H1 (cell line): ENCODE measurements around the gene SNX2. TPM values are rescaled to one million over a fixed set of nuclear protein-coding genes. Genes with fewer than 3 reads are reported as not detected.
A peak's percentile ranks its signal among the peaks of the same experiment; 100 is the strongest.

Experiments
- CTCF ChIA-PET: fragments of 300-600 bp; sonication (Branson Sonifier 250); formaldehyde crosslinking; loops from one replicate; lab custom pipeline; 2021; ENCODE audit not compliant: partially characterized antibody; lab: Charles Lee
- POLR2A ChIA-PET: fragments of 300-600 bp; sonication (Branson Sonifier 250); formaldehyde crosslinking; loops from one replicate; lab custom pipeline; 2021; ENCODE audit warnings: inconsistent platforms; ENCODE audit not compliant: partially characterized antibody; lab: Charles Lee
- DNase-seq, 2 experiments: peaks; one replicate each; pipeline versions ENCODE4 v3.0.0 to v3.0.0-alpha.2; 2010 to 2022; ENCODE audit warnings: low spot score in 2 of 2, low read depth in 1 of 2, mixed read lengths in 1 of 2
- FAIRE-seq: peaks from 2 replicates; lab custom pipeline; 2011; peaks lifted over from hg19 to GRCh38; lab: Jason Lieb, UNC
- H2AFZ ChIP-seq: 2 replicates; pipeline ENCODE4 v1.8.1; 2012; ENCODE audit warnings: low read length, inconsistent platforms
- H2AK5ac ChIP-seq: 2 replicates; pipeline ENCODE4 v1.6.1; 2013; ENCODE audit warnings: low read depth, low read length
- H2BK120ac ChIP-seq: replicated peaks from 2 replicates; pipeline ENCODE3; 2013; ENCODE audit warnings: low read depth, low read length, inconsistent platforms
- H2BK12ac ChIP-seq: 2 replicates; pipeline ENCODE4 v1.6.1; 2013; ENCODE audit warnings: low read depth, low read length
- H2BK15ac ChIP-seq: 2 replicates; pipeline ENCODE4 v1.6.1; 2013; ENCODE audit warnings: low read length
- H2BK20ac ChIP-seq: 2 replicates; pipeline ENCODE4 v1.6.1; 2013; ENCODE audit warnings: low read length
- H2BK5ac ChIP-seq: 2 replicates; pipeline ENCODE4 v1.6.1; 2013; ENCODE audit warnings: low read depth, low read length
- H3K14ac ChIP-seq: 2 replicates; pipeline ENCODE4 v1.6.1; 2013; ENCODE audit warnings: inconsistent platforms; ENCODE audit not compliant: insufficient read length
- H3K18ac ChIP-seq: 2 replicates; pipeline ENCODE4 v1.6.1; 2013; ENCODE audit warnings: low read length; ENCODE audit errors: extremely low read depth
- H3K23ac ChIP-seq: 2 replicates; pipeline ENCODE4 v1.6.1; 2013; ENCODE audit warnings: inconsistent platforms; ENCODE audit not compliant: insufficient read length
- H3K23me2 ChIP-seq: 2 replicates; pipeline ENCODE4 v1.6.1; 2013; ENCODE audit warnings: low read depth, low read length
- H3K27ac ChIP-seq: 2 replicates; pipeline ENCODE4 v1.6.1; 2011; ENCODE audit warnings: low read depth, low read length, inconsistent platforms
- H3K27me3 ChIP-seq, 4 experiments: replicated peaks in 1 of 4; 1 replicate in 1 of 4; 2 replicates in 3 of 4; pipeline versions ENCODE4 v1.6.1 to v1.8.1; 2011 to 2013; ENCODE audit warnings: low read length in 3 of 4, mild to moderate bottlenecking in 3 of 4, inconsistent platforms in 2 of 4, mixed read lengths in 2 of 4, moderate library complexity in 1 of 4; ENCODE audit not compliant: control insufficient read depth in 3 of 4, insufficient read depth in 3 of 4; ENCODE audit errors: extremely low read depth in 1 of 4
- H3K36me3 ChIP-seq, 4 experiments: 2 replicates each; pipeline versions ENCODE4 v1.6.1 to v1.8.1; 2011 to 2013; ENCODE audit warnings: mild to moderate bottlenecking in 4 of 4, low read length in 3 of 4, moderate library complexity in 2 of 4, control low read depth in 1 of 4, inconsistent platforms in 1 of 4; ENCODE audit not compliant: insufficient read depth in 4 of 4, control insufficient read depth in 2 of 4
- H3K4ac ChIP-seq: replicated peaks from 2 replicates; pipeline ENCODE3; 2013; ENCODE audit warnings: low read length, low read depth, mixed read lengths, inconsistent platforms; ENCODE audit not compliant: insufficient read length
- H3K4me1 ChIP-seq, 4 experiments: replicated peaks in 1 of 4; 1 replicate in 1 of 4; 2 replicates in 3 of 4; pipeline versions ENCODE4 v1.6.1 to v1.8.1; 2011 to 2013; ENCODE audit warnings: low read length in 3 of 4, inconsistent platforms in 2 of 4, mixed read lengths in 1 of 4; ENCODE audit not compliant: insufficient read depth in 4 of 4, control insufficient read depth in 3 of 4
- H3K4me2 ChIP-seq, 2 experiments: 2 replicates each; pipeline versions ENCODE4 v1.6.1 to v1.8.1; 2011 to 2013; ENCODE audit warnings: low read depth in 2 of 2, low read length in 2 of 2, control low read depth in 1 of 2, inconsistent platforms in 1 of 2, mild to moderate bottlenecking in 1 of 2; ENCODE audit not compliant: insufficient read depth in 1 of 2
- H3K4me3 ChIP-seq, 4 experiments: fragments of 200-600, 300-600 bp in 1 of 4; sonication (generic), shearing (Covaris generic), sonication (Bioruptor Twin) in 1 of 4; 2 replicates each; pipeline versions ENCODE4 v1.5.1 to v1.8.1; 2011 to 2016; ENCODE audit warnings: low read length in 4 of 4, low read depth in 3 of 4, control low read depth in 2 of 4, inconsistent platforms in 2 of 4, mild to moderate bottlenecking in 2 of 4, mixed read lengths in 1 of 4, moderate library complexity in 1 of 4; ENCODE audit not compliant: insufficient read depth in 2 of 4; ENCODE audit errors: extremely low read depth in 1 of 4
- H3K56ac ChIP-seq: replicated peaks from 2 replicates; pipeline ENCODE3; 2013; ENCODE audit warnings: low read depth, mild to moderate bottlenecking, mixed read lengths, low read length, inconsistent platforms; ENCODE audit not compliant: insufficient read length
- H3K79me1 ChIP-seq: 2 replicates; pipeline ENCODE4 v1.6.1; 2013; ENCODE audit warnings: low read depth, low read length, control low read depth
- H3K79me2 ChIP-seq, 2 experiments: 2 replicates each; pipeline versions ENCODE4 v1.6.1 to v1.8.1; 2012 to 2013; ENCODE audit warnings: low read length in 2 of 2, mild to moderate bottlenecking in 2 of 2, inconsistent platforms in 1 of 2; ENCODE audit not compliant: insufficient read depth in 2 of 2, control insufficient read depth in 1 of 2
- H3K9ac ChIP-seq, 4 experiments: replicated peaks in 1 of 4; 1 replicate in 1 of 4; 2 replicates in 3 of 4; pipeline versions ENCODE4 v1.6.1 to v1.8.1; 2011 to 2013; ENCODE audit warnings: low read depth in 3 of 4, low read length in 3 of 4, control low read depth in 2 of 4, mild to moderate bottlenecking in 2 of 4, moderate library complexity in 2 of 4, inconsistent platforms in 1 of 4; ENCODE audit errors: extremely low read depth in 1 of 4
- H3K9me3 ChIP-seq, 2 experiments: 2 replicates each; pipeline versions ENCODE4 v1.6.1 to v1.8.1; 2012 to 2013; ENCODE audit warnings: mild to moderate bottlenecking in 2 of 2, moderate library complexity in 2 of 2, control low read depth in 1 of 2, inconsistent platforms in 1 of 2, low read depth in 1 of 2, low read length in 1 of 2, mixed read lengths in 1 of 2; ENCODE audit not compliant: insufficient read depth in 2 of 2
- H4K20me1 ChIP-seq, 2 experiments: replicated peaks in 1 of 2; 2 replicates each; pipeline versions ENCODE3 to v1.8.1; 2011 to 2013; ENCODE audit warnings: inconsistent platforms in 2 of 2, low read length in 2 of 2, mild to moderate bottlenecking in 1 of 2; ENCODE audit not compliant: insufficient read depth in 2 of 2, control insufficient read depth in 1 of 2
- H4K5ac ChIP-seq: 2 replicates; pipeline ENCODE4 v1.6.1; 2013; ENCODE audit warnings: low read length, low read depth, mixed read lengths, inconsistent platforms; ENCODE audit not compliant: insufficient read length
- H4K8ac ChIP-seq: 2 replicates; pipeline ENCODE4 v1.8.0; 2013; ENCODE audit warnings: mild to moderate bottlenecking, moderate library complexity, low read length, inconsistent platforms; ENCODE audit not compliant: insufficient read depth; ENCODE audit errors: extremely low read depth
- H4K91ac ChIP-seq: replicated peaks from 2 replicates; pipeline ENCODE3; 2013; ENCODE audit warnings: low read length, mixed read lengths, inconsistent platforms; ENCODE audit not compliant: insufficient read length
- ATF2 ChIP-seq: IDR thresholded peaks from 2 replicates; pipeline ENCODE4 v1.6.1; 2012; ENCODE audit warnings: low read length, inconsistent platforms
- BCL11A ChIP-seq, 2 experiments: IDR thresholded peaks; one replicate each; pipeline ENCODE4 v1.6.1; 2011; ENCODE audit warnings: low read depth in 2 of 2, low read length in 2 of 2, mild to moderate bottlenecking in 2 of 2
- BRCA1 ChIP-seq: IDR thresholded peaks from 2 replicates; pipeline ENCODE4 v1.6.1; 2012; ENCODE audit warnings: low read depth, low read length, improper control_type of control experiment
- CBX5 ChIP-seq: fragments of 300-800, 300-1000 bp; sonication (generic); IDR thresholded peaks from 2 replicates; pipeline ENCODE4 v1.7.1; 2016; ENCODE audit warnings: antibody characterized with exemption, low read length, low read depth
- CEBPB ChIP-seq: IDR thresholded peaks from 2 replicates; pipeline ENCODE4 v1.6.1; 2012; ENCODE audit warnings: low read depth, low read length
- E2F6 ChIP-seq: IDR thresholded peaks from 2 replicates; pipeline ENCODE4 v1.6.1; 2012; ENCODE audit warnings: inconsistent platforms
- FOSL1 ChIP-seq: IDR thresholded peaks from 2 replicates; pipeline ENCODE4 v1.6.1; 2011; ENCODE audit warnings: mild to moderate bottlenecking, low read depth, low read length, moderate library complexity; ENCODE audit not compliant: insufficient read depth
- GTF2F1 ChIP-seq: IDR thresholded peaks from 2 replicates; pipeline ENCODE4 v1.6.1; 2012; ENCODE audit warnings: low read depth, low read length, improper control_type of control experiment, borderline replicate concordance
- JUN ChIP-seq: IDR thresholded peaks from 2 replicates; pipeline ENCODE4 v1.6.1; 2011; ENCODE audit warnings: low read depth, mild to moderate bottlenecking, improper control_type of control experiment, low read length
- JUND ChIP-seq: IDR thresholded peaks from 2 replicates; pipeline ENCODE4 v1.6.1; 2011; ENCODE audit warnings: mild to moderate bottlenecking, improper control_type of control experiment, low read length
- MAFK ChIP-seq: IDR thresholded peaks from 2 replicates; pipeline ENCODE4 v1.6.1; 2012; ENCODE audit warnings: low read depth, mild to moderate bottlenecking, improper control_type of control experiment, low read length
- NRF1 ChIP-seq: IDR thresholded peaks from 2 replicates; pipeline ENCODE4 v1.6.1; 2011; ENCODE audit warnings: mild to moderate bottlenecking, low read depth, low read length, improper control_type of control experiment
- RFX5 ChIP-seq: IDR thresholded peaks from 2 replicates; pipeline ENCODE4 v1.6.1; 2011; ENCODE audit warnings: low read depth, low read length, improper control_type of control experiment, borderline replicate concordance
- TBP ChIP-seq: IDR thresholded peaks from 2 replicates; pipeline ENCODE4 v1.6.1; 2011; ENCODE audit warnings: low read depth, low read length, improper control_type of control experiment
- polyA plus RNA-seq, 7 experiments: library from polyadenylated mRNA; depleted of rRNA in 3 of 7; stranded (reverse) in 5 of 7; unstranded in 2 of 7; fragments of >200 nt in 5 of 7; fragments of 200-250 nt in 2 of 7; gene quantifications; 1 replicate in 5 of 7; 2 replicates in 1 of 7; 4 replicates in 1 of 7; pipeline versions ENCODE4 v1.2.1 to v1.2.3, GENCODE V29; 2011 to 2013; ENCODE audit warnings: missing spikeins in 2 of 7, mixed read lengths in 2 of 7
- total RNA-seq: library from RNA; stranded (reverse); fragmentation: NEBNext Ultra II Directional; extraction: Animal tissue kit (Norgen Biotek cat#: 25700); gene quantifications from 2 replicates; pipeline ENCODE4 v1.2.1, GENCODE V29; 2021

Gene SNX2
- total and polyA plus RNA-seq, 2 of the 8 experiments (the other 6 are each of a cell fraction or from before 2014, with no cell fraction given), result 51.0 to 61.2 TPM

- Histone ChIP-seq H4K91ac (no peak overlapping the region), H4K8ac (no peak overlapping the region), H3K79me2 (no peaks in the 10 kb centered on the region), H3K18ac (no peak overlapping the region), H3K56ac (no peak overlapping the region), H3K4me3 (no peak overlapping the region), H2BK5ac (no peak overlapping the region), H2BK20ac (no peak overlapping the region), H3K23me2 (no peaks in the 10 kb centered on the region), H2AK5ac (no peak overlapping the region), H4K5ac (no peak overlapping the region), H3K23ac (no peak overlapping the region), H3K27ac (no peak overlapping the region), H3K79me1 (no peaks in the 10 kb centered on the region), H3K14ac (no peak overlapping the region), H3K36me3 (no peaks in the 10 kb centered on the region), H3K4ac (no peak overlapping the region), H3K9me3 (no peaks in the 10 kb centered on the region), H2BK15ac (no peak overlapping the region), H3K4me1 (peaks cover 0 to 6% (median 1%) of the 10 kb centered on the region in 4 experiments; a peak in 1 of 7 replicates), H2BK120ac (no peak overlapping the region), H4K20me1 (no peaks in the 10 kb centered on the region), H2AFZ (peak overlapping the region; percentile 6; the same call in 1 of the 2 replicates), H2BK12ac (no peak overlapping the region), H3K27me3 (no peaks in the 10 kb centered on the region), H3K4me2 (no peak overlapping the region), H3K9ac (no peak overlapping the region)
- DNase-seq (no peak), FAIRE-seq (no peak)
- ChIA-PET CTCF (interaction anchor here (1.6 kb wide), 1 partner anchor 49 kb away, joined by 4 read pairs; no protein-coding TSS in a partner anchor), POLR2A (no interaction called here)
- no peak for TF ChIP-seq E2F6
- no peak for TF ChIP-seq FOSL1
- no peak for TF ChIP-seq JUN
- no peak for TF ChIP-seq JUND
- TF ChIP-seq RFX5, result no peak
- no peak for TF ChIP-seq BCL11A (IDR thresholded peaks at IDR 0.05; ENCODE audit: low read depth in 2 of 2, low read length in 2 of 2)
- TF ChIP-seq GTF2F1, result no peak
- no peak for TF ChIP-seq ATF2
- no peak for TF ChIP-seq CBX5
- no peak for TF ChIP-seq BRCA1
- TF ChIP-seq MAFK, result no peak
- no peak for TF ChIP-seq TBP
- no peak for TF ChIP-seq CEBPB
- no peak for TF ChIP-seq NRF1
Measured at GRCh38 chr5:122753500-122753899, 21.4 kb upstream of the SNX2 start.
